ENCODE data around the gene BAD. TPM values are rescaled to one million over a fixed set of nuclear protein-coding genes. Genes with fewer than 3 reads are reported as not detected.

BAD gene
- total and polyA plus RNA-seq, 2 of the 13 experiments (the other 11 are each of a cell fraction or from before 2014, with no cell fraction given) = 17.9 to 28.5 TPM

DNA sequence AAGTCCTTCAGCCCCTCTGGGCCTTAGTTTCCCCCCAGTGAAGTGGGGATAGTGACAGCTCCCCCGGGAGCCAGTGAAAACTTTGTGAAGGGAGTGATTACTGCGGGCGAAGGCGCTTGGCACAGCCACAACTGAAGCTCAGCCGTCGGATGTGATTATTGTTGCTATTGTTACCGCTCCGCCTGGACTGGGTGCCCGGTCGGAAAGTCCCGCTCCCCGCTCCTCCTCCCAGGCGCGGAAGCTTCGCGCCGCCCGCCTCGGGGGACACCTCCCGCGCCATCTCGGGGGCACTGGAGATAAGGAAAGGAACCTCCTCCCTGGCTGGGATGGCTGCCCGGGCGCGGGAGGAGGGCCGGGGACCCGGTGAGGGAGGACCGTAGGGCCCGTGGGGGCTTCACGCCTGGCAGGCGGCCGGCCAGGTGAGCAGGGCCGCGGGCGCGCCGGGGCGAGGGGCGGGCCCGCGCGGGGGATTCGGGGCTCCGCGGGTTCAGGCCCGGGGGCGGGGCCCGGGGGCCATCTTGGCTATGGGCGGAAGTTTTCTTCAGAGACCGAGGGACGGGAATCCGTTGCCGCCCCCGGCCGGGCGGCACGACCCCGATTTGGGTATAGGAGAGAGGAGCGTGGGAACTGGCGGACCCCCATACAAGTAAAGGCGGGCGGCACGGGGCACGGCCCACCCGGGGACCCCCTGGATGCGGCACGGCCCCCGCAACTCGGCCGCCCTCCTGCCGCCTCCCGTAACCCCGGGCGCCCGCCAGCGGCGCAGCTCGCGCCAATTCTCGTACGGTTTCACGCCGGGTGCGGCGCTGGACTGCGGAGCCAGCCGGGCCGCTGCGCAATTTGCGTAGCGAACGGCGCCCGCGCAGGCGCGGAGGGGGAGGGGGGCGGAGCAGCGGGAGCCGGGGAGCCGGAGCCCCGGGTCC, 758 bp upstream of the BAD start, which contains the start of gene GPR137 (continued):
- TF ChIP-seq, protein P1, sequence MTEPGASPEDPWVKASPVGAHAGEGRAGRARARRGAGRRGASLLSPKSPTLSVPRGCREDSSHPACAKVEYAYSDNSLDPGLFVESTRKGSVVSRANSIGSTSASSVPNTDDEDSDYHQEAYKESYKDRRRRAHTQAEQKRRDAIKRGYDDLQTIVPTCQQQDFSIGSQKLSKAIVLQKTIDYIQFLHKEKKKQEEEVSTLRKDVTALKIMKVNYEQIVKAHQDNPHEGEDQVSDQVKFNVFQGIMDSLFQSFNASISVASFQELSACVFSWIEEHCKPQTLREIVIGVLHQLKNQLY (CRISPR knock-in tag; IDR thresholded peaks at IDR 0.05) = no peak

DNA sequence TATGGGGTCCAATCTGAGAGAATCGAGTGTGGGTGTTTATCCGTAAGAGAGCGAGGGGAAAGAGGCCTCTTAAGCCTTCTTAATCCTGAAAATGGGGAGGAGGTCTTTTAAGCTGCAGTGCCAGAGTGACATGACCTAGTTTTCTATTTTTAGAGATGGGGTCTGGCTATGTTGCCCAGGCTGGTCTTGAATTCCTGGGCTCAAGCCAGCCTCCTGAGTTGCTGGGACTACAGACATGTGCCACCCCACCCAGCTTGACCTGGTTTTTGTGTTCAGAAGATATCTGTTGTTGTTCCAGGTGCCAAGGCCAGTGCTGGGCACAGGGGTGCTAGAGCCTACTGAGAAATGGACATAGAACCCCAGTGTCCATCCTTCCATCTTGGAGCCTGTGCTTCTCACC, 1.4 kb downstream of the BAD start:
- no peak overlapping the region; the same call in 1 of the 2 replicates for H3K4me2 ChIP-seq (ENCODE audit: low read depth, low read length)
- H3K4me1 ChIP-seq (ENCODE audit: insufficient read depth, low read length) = peaks cover 15% of the 10 kb centered on the region; the same call in 1 of the 2 replicates
- no TSS peak for BruUV-seq (replicated peaks)
- peak overlapping the region; percentile 2; the same call in 1 of the 2 replicates for H3K9ac ChIP-seq (ENCODE audit: insufficient read depth, low read depth, low read length)
- in situ Hi-C loops (cut with HindIII; ENCODE audit: extremely low pct_ligation_motif_present, low pct_unique_long_range_greater_than_20kb) = no loop called here
- H4K20me1 ChIP-seq (ENCODE audit: insufficient read depth, low read length) = no peaks in the 10 kb centered on the region
- H3K36me3 ChIP-seq (replicated peaks in 1 of 2; ENCODE audit: control insufficient read depth in 1 of 2, insufficient read depth in 2 of 2, low read length in 2 of 2) = peaks cover 0 to 2% of the 10 kb centered on the region in 2 experiments; a peak in 1 of 5 replicates
- no peak overlapping the region for H3K27ac ChIP-seq (ENCODE audit: extremely low read length, insufficient read depth, low read length)
- no peaks in the 10 kb centered on the region for H3K79me2 ChIP-seq (ENCODE audit: insufficient read depth, low read length)
- no peak for DNase-seq (ENCODE audit: low spot score)
- CTCF ChIA-PET (ENCODE audit: low intra/inter-chr PET ratio, low total read pairs) = no interaction called here
- no peaks in the 10 kb centered on the region for H3K9me3 ChIP-seq (ENCODE audit: low read length)
- 96% methylated on average over 3 of the region's 3 CpGs for WGBS (ENCODE audit: low lambda C conversion rate)
- intact Hi-C loops (cut with micrococcal nuclease; ENCODE audit: unreplicated experiment) = no loop called here
- no peak overlapping the region for H3K4me3 ChIP-seq (replicated peaks in 1 of 3; ENCODE audit: insufficient read depth in 1 of 3, low read depth in 2 of 3, low read length in 3 of 3)
- H3K27me3 ChIP-seq (ENCODE audit: control insufficient read depth in 1 of 2, insufficient read depth in 2 of 2, low read length in 2 of 2) = no peaks in the 10 kb centered on the region; a peak in 1 of 5 replicates
- no peak for ATAC-seq
- POLR2A ChIA-PET = interaction anchor here (1.3 to 4.6 kb wide), 2 partner anchors 12 to 14 kb away, joined by 3 to 48 read pairs; no protein-coding TSS in a partner anchor
- no peak overlapping the region for H2AFZ ChIP-seq (ENCODE audit: low read length)
- FAIRE-seq = no peak
- TF ChIP-seq, protein P2, sequence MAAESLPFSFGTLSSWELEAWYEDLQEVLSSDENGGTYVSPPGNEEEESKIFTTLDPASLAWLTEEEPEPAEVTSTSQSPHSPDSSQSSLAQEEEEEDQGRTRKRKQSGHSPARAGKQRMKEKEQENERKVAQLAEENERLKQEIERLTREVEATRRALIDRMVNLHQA (CRISPR knock-in tag; IDR thresholded peaks at IDR 0.05) = no peak
- peak; percentile 76 for TF ChIP-seq ZNF121 (CRISPR knock-in tag; IDR thresholded peaks at IDR 0.05)
